NCI-H345 treated with DMSO at 0.1 percent for 48 hours (cell line): Measurements from ENCODE around the gene TRAF3IP3.

Experiments
- DNase-seq: peaks from one replicate; lab custom pipeline; 2025; ENCODE audit not compliant: unreplicated experiment; lab: John Stamatoyannopoulos, UW

Gene TRAF3IP3

GRCh38 chr1:209823143-209824041 lies 67.5 kb downstream of the TRAF3IP3 start:
- peak; percentile 29 for DNase-seq

- no peak for DNase-seq
Observed at GRCh38 chr1:209825591-209826434, 70.0 kb downstream of the TRAF3IP3 start.

- peak; percentile 90 for DNase-seq
Observed at GRCh38 chr1:209827384-209828262, 71.8 kb downstream of the TRAF3IP3 start, which contains the start of gene UTP25. Gene UTP25, plus strand, starts transcription at chr1:209827972. Its CDS starts 92 bp downstream, at chr1:209828064.

- no peak for DNase-seq
Observed at GRCh38 chr1:209829716-209830115, 73.9 kb downstream of the TRAF3IP3 start.

GRCh38 chr1:209830722-209831121 lies 74.9 kb downstream of the TRAF3IP3 start:
- DNase-seq = no peak

- DNase-seq = no peak
Observed at GRCh38 chr1:209831615-209832014, 75.8 kb downstream of the TRAF3IP3 start.
